CD4-positive, alpha-beta T cell treated with Interleukin-10 for 1 hour (primary cell): ENCODE measurements around the gene HAPLN1.
"Not testable (repeated sequence)": the region's sequence is repeated elsewhere in the genome, so short reads cannot be mapped to it uniquely, and the experiment has no call there.

ENCODE experiments used
- DNase-seq: peaks from one replicate; pipeline ENCODE4 v3.0.0-alpha.2; 2020

Gene HAPLN1

DNA sequence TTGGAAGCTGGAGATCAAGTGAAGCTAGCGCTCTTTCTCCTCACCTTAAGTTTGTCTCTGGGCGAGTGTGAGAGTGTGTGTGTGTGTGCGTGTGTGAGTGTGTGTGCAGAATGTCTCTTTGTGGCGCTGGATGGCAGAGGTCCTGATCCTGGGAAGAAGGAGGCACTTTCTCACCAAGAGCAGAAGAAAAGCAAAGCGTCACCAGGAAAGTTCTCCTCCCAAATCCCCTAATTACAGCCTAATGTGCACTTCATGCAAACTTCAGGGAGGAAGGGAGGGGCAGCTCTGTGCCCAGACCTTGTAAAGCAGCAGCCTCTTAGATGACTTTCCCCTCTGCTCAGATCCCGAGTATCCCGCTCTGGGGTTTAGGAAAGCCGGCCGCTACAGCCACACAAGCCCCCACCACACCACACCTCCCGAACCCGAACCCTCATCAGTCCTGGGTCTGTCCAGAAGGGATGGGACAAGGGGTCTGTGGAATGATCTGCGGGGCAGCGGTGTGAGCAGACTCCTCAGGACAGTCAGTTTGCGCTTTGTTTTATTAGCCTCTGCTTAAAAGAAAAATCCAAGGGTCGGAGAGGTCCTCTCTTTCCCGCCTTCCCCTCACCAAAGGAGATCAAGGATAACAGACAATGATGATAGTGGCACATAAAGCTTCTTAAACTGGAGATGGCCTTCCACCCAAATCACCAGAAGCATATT lies at the start of gene HAPLN1:
Gene HAPLN1, minus strand, starts transcription at position 20 of the 702 bp plus-strand sequence. CDS start 47,332 bp downstream, outside the sequence.
- no peak for DNase-seq

DNA sequence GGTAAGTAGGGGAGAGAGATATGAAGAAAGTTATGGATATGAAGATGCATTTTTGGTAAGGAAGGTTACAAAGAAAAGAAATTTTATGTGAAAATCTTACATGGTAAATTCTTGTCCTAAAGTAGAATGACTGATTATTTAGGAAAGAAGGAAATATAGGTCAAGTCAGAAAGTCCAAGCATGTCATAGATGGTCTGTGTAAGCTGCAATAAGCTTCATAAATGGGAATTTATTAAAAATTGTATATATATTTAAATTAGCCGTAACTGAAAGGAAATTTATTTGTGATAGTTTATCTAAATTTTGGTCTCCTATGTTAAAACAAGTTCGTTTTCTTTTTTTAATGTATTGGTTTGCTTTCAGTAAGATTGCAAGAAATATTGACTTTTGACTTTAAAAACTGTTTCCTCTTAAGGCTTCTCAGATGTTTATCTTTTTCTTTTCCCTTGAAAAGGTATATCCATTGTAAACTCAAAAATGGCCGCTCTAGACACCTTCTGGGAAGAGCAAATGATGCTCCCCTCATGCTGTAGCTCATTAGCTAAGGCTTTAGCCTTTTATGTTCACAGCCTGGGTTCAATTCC lies 46.8 kb upstream of the HAPLN1 start:
- no peak for DNase-seq

DNA sequence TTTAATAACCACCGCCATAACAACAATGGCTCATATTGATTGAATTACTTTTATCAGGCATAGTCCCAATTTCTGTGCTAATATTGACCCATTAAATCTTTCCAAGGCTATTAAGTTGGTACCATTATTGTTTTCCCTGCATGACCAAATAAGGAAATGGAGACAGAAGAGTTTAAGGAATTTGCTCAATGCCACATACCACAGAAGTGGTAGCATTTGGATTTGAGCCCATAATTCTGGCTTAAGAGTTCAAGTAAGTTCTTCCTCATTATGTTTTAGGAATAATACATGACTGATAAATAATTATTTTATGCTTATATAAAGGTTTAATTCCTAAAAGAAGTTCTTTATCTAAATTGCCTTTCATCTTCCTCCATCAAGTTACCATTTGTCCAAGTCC lies 43.4 kb upstream of the HAPLN1 start:
- no peak for DNase-seq

DNA sequence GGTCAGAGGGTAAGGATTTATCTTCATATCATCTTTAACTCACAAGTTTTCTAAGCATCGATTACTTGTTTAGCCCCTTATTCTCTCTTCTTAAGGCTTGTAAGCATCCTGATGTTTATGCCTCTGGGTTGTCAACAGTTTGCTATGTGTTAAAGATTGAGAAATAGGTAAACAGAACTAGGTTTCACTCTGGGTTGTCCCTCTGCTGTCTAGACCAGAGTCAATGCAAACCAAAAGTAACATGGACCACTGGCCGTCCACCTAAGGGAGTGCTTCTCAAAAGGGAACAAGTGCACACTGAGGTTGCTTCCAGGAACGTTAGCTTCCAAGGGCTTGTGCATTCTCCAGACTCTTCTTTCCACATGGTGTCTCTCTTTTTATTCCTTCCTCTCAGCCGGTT lies 39.9 kb upstream of the HAPLN1 start:
- DNase-seq, result no peak

DNA sequence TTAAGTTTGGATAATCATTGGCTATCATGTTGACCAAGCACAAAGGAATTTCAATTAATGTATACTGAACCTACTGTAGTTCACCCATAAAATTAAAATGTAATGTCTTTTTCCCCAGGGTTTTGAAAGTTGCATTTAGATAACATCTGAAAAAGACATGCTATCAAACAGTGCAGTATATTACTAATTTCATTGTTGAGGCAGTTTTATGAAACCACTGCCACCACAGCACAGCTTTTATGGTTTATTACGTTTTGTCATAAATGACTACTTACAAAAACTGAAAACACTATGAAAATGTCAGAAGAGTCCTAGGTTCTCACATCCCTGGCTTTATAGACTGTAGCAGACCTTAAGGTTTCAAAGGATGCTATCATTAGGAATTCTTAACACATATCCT lies 32.0 kb upstream of the HAPLN1 start:
- no peak for DNase-seq

DNA sequence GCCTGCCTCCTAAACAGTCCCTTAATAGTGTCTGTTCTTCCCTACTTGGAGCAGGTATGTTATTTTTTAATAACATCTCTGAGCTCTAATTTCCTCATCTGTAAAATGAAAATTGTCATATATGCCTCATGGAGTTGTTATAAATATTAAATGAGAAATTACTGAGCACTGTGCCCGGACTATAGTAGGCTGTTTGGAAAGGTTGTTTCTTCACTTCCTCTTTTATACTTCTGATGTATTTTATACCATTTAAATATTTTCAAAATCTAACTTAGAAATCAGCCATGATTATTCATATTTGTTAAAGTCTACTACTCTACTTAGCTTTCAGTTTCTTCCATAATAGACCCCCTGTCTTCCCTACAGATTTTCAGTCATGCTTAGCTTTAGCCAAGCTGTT lies 30.5 kb upstream of the HAPLN1 start:
- DNase-seq, result no peak

DNA sequence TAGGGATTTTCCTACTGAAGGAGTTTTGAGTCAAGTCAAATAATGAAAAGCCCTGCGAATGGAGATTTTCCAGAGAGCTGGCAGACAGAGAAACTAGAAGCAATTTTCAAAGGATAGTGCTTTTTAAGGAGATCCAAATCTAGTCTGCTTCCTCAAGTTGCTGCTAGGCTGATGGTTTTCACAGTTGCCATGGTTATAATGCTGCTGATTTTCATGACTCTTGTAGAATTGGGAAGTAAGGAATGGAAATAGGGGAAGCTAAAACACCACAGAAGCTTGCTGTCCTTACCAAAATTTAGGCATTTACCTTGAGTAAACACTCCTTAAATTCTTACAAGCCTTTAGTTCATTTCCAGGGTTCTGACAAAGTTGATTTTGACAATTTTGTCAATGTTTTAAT lies 30.1 kb upstream of the HAPLN1 start:
- no peak for DNase-seq

DNA sequence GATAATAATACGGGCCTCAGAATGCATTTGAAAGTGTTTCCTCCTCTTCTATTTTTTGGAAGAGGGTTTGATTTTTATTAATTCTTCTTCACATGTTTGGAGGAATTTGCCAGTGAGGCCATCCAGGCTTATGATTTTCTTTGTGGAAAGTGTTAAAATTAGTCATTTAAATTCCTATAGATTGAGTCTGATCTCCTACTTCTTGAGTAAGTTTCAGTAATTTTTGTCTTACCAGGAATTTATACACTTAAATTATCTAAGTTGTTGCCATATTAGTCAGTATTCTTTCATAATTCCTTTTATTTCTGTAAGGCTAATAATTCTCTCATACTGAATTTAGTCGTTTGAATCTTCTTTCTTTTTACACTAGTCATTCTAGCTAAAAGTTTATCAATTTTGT lies 25.2 kb upstream of the HAPLN1 start:
- no peak for DNase-seq

DNA sequence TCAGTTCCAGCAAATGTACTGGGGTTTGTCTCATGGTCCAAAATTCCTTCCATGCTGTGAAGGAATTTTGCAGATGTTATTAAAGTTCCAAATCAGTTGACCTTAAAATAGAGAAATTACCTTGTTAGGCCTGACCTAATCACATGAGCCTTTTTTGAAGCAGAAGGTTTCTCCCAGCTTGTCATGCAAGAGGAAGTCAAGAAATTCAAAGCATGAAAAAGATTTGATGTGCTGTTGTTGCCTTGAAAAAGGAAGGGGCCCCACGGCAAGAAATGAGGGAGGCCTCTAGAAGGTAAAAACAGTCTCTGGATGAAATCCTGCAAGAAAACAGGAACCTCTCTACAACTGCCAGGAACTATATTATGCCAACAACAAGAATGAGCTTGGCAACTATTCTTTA lies 24.2 kb upstream of the HAPLN1 start:
- no peak for DNase-seq

DNA sequence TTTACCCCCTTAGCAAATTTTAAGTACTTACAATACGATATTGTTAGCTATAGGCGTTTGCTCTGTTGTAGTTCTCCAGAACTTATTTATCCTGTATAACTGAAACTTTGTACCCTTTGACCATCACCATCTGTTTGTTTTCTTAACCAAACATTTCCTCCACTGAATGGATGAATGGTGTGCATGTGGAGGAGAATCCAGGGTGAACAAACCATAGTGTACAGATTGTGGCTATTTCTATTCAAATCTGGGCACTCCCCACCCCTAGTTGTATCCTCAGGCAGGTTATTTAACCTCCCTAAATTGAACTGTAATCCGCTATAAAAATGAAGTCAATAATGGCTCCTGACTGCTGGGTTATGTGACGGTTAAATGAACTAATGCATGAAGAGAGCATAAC lies 21.4 kb upstream of the HAPLN1 start:
- DNase-seq, result no peak

DNA sequence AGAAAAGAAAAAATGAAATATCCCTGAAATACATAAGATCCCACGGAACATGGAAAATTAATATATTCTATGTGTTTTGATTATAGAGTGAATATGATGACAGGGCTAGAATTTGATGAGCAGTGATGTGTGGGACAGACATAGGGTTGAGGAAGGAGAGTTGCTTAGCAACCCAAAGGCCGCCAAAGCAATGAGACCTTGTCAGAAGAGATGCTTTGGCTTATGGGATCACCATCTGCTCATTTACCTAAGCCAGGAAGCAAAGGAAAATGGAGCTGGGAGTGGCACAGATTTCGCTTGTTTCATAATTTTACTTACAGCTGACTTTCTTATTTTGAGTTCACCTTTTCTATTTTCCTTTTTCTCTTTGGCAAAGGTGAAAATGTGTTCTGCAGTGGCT lies 20.9 kb upstream of the HAPLN1 start:
- no peak for DNase-seq

DNA sequence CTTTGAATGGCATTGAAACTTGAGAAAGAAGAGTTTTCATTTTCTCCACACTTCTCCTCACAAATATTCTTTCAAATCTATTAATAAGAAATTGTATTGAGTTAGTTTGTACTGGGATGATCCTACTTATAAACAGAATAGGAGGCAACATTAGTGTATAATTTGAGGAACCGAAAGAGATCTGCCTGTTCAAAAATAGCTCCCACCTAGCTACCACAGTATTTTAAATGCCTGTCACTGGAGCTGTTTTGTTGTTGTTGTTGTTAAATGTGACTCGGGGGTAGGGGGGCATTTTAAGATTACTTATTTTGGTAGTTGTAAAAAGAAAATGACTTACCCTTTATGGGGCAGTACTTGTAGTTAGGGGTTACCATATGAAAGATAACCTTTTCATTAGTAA lies 20.1 kb upstream of the HAPLN1 start:
- DNase-seq, result no peak

DNA sequence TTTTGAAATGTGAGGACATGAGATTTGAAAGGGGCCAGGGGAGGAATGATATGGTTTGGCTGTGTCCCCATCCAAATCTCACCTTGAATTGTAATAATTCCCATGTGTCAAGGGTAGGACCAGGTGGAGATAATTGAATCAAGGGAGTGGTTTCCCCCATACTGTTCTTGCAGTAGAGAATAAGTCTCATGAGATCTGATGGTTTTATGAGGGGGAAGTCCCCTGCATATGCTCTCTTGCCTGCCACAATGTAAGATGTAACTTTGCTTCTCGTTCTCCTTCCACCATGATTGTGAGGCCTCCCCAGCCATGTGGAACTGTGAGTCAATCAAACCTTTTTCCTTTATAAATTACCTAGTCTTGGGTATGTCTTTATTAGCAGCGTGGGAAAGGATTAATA lies 15.5 kb upstream of the HAPLN1 start:
- DNase-seq, result not testable (repeated sequence)

DNA sequence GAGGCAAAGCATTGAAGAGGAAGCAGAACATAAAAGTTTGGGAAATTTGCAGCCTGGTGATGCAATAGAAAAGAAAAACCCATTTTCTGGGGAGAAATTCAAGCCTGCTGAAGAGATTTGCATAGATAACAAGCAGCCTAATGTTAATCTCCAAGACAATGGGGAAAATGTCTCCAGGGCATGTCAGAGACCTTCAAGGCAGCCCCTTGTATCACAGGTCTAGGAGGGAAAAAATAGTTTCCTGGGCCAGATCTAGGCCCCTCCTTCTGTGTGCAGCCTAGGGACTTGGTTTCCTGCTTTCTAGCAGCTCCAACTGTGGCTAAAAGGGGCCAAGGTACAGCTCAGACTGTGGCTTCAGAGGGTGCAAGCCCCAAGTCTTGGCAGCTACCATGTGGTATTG lies 14.4 kb upstream of the HAPLN1 start:
- DNase-seq, result not testable (repeated sequence)

DNA sequence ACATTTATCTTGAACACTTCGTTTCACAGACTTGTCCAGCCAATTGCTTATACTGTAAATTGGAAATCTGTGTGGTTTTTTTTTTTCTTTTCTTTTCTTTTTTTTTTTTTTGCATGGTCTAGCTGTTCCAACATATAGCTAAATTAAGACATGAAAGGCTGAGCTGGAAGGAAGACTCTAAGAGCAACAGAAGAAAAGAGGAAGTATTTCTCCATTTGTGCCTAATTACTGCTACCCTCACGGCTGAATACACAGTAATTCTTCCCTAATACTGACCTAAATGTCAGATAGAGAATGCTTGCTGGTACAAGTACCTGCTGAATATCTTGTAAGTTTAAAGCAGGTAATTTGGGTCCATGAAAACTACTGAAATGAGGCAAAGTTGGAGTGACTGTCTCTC lies 11.0 kb upstream of the HAPLN1 start:
- no peak for DNase-seq

DNA sequence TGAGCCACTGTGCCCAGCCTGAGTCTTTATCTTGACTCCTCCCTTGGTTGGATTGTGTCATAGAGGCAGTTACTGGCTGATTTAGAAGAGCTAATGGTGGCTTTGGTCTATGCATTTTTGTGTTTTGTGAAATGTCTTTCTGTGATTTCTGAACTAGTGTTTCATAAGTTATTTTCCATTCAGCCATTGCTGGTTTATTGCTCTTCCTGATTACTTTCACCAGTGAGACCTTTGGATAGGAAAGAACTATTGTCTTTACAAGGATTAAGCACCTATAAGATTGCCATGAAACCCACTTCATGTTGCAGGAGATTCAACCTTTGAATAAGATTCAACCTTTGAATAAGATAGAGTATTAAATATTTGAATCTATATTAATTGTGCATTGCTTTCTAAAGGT lies 8.7 kb upstream of the HAPLN1 start:
- DNase-seq, result no peak

DNA sequence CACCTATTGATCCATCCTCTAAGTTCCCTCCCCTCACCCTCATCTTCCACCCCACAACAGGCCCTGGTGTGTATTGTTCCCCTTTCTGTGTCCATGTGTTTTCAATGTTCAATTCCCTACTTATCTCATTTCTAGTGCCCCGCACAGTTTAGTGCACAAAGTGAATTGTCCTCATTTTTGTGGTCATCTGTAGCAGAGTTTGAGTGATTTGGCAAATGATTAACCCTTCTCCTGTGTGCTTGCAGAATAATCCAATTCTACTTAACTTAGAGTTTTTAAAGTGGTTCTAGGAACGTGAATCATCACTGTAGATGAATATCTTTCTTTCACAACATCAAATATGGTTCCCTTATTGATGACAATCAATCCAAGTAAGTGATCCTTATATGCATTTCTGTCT lies 6.3 kb upstream of the HAPLN1 start:
- no peak for DNase-seq

DNA sequence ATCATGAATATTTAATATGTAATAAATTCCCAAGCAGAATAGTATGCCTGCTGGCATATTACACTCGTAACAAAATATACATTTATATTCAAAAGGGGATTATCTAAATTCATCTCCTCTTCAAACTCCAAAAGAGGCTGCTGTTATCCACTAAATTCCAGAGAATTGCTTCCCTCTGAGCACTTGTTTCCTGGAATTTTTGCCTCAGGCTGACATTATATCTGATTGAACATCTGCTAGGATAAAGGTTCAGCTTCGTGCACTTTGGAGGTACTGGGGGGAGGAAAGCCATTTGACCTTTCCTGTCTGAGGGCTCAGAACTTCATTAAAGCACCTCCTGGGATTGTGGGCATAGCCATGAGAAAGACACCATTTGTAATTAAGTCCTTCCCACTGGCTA lies 4.3 kb upstream of the HAPLN1 start:
- DNase-seq, result no peak

DNA sequence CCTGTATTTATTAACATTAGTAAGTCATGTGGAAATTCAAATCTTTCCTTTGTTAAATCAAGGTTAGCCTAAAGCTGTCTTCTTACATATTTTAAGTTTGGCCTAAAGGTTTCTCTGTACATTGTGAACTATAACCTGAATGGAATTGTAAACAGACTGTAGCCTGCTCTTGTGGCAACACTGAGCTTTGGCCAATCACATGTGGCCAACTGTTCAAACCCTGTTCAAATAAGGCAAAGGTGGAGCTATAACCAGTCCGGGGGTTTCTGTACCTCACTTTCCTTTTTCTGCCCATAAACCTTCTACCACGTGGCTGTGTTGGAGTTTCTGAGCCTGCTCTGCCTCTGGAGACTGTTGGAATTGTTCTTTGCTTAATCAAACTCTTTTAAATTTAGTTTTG lies 3.3 kb upstream of the HAPLN1 start:
- DNase-seq, result no peak

DNA sequence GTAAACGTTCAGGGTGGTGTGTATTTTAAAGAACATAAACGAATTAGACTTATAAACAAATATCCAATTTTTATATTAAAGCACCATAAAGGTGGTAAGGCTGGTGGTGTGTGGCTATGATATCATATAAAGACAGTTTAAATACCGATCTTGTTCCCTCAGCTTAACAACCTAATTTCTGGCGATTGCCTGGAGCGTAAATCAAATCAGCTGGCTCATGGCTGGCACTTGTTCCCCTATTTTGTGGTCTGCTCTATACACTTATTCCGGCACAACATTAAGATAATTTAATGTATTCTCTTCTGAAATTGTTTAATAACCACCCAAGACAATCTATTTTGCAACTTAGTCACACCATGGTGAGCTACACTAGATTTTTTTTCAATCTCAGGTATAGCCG lies 2.4 kb upstream of the HAPLN1 start:
- no peak for DNase-seq

DNA sequence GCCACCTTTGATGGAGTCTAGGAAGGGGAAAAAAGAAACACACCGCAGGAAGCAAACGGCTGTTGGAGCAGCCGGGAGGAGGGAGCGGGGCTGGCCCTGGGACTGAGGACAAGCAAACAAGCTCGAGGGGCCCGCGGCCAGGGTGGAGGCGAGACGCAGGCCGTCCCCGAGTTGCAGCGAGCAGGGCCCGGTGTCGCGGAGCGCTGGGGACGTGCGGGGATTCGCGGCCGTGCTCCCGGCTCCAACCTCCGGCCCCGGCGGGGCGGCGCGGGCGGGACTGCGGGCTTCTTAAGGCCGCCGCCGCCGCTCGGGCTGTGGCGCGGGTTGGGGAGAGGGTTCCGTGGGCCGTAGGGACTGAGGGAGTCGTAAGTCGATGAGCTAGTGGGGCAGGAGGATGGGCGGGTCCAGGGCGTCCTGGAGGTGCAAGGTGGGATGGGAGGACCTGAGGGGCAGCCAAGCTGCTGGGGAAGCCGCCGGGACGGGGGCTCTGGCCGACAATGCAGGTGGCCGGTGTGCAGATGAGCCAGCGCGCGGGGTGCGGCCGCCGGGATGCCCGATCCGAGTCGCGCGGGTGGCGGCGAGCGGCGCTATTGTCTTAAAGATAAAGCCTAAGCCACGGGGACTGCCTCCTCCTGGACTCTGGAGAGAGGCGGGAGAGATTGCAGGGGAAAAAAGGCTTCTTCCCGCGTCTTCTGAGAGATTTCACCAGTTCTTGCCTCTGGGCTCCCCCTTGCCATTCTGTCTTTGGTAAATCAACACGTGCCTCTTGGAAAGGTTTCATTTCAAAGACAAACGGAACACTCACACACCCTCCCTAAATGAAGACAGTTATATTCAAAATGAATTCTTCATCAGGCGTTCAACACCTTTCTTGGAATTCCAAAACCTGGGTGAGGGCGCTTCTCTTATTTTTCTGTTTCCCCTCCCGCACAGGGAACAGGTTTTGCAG lies 1.6 kb upstream of the HAPLN1 start:
- no peak for DNase-seq

DNA sequence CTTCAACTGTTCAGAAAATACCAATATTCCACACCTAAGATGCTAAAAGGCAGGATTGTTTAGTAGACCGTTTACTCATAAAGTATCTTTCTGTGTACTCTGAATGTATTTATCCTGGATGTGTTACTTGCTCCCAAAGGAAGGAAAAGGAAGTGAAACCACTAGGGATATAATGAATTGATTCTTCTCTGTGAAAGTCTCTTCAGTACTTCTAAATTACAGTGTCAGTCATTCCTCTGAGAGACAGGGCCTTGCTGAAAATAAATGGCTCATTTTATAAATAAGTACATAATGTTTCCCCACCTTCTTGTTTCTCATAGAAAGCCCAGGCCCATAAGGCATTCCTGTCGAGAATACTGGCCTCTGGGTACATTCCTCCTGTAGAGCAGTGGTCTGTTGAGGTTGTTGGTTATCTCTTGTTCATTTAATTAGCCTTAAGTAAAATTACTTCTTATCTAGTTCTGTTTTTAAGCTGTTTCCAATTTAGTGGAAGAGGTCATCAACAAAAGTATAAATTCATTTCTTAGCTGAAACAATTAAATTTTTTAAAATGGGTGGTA lies 1.6 kb downstream of the HAPLN1 start:
- DNase-seq, result no peak

DNA sequence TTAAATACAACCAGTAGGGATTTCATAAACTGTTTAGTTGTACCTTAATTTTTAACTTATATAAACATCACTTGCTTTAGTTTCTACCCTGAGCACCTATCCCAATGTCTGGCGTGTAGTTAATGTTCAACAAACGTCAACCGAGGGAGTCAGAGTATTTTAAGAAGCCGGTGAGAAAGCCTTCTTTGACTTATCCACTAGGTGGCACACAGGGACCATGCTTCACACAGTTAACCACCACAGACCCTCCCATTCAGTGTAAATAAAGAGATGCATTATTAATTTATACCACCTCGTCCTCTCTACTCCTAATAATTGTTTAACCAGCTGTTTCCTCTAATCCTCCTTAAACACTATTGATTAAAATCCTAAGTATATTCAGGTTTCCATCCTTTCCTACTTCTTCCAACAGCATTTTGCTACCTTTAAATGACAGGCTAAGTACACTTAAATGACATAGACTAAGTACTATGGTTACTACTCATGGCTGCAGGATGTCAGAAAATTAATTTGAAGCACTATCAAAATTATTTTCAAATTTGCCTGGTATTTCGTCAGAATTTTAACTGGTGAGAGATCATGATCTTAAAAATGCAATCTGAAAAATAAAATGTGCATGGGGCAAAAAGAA lies 2.3 kb downstream of the HAPLN1 start:
- DNase-seq, result peak; percentile 31
